IPS-NIHi7 (cell line): ENCODE measurements around the gene ITFG2.
"Not testable (repeated sequence)": the region's sequence is repeated elsewhere in the genome, so short reads cannot be mapped to it uniquely, and the experiment has no call there.

Experiments
- DNase-seq: peaks from one replicate; pipeline ENCODE4 v3.0.0; 2012; ENCODE audit warnings: mixed read lengths; ENCODE audit errors: extremely low spot score

Gene ITFG2

GRCh38 chr12:2862876-2863275 is 50.4 kb downstream of the ITFG2 start:
- no peak for DNase-seq

- not testable (repeated sequence) for DNase-seq
These were observed 50.9 kb downstream of the ITFG2 start for GRCh38 chr12:2863402-2863801.

DNA sequence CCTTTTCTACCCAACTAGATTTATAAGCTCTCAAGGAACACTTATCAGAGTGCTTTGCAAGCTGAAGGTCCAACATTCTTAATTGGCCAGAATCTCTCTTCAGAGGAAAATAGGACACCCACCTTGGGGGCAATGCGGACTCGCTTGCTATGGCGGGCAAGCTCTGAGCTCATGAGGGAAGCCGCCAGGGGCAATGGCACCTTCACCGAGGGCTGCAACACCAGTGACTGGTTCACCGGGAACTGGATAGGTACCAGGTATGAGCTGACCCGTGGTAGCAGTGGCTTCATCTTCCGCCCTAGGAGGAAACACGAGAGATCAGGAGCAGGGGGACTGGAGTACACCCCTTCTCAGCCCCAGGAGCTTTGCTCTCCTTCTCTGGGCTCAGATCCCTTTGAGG is 51.7 kb downstream of the ITFG2 start:
- DNase-seq: no peak

DNA sequence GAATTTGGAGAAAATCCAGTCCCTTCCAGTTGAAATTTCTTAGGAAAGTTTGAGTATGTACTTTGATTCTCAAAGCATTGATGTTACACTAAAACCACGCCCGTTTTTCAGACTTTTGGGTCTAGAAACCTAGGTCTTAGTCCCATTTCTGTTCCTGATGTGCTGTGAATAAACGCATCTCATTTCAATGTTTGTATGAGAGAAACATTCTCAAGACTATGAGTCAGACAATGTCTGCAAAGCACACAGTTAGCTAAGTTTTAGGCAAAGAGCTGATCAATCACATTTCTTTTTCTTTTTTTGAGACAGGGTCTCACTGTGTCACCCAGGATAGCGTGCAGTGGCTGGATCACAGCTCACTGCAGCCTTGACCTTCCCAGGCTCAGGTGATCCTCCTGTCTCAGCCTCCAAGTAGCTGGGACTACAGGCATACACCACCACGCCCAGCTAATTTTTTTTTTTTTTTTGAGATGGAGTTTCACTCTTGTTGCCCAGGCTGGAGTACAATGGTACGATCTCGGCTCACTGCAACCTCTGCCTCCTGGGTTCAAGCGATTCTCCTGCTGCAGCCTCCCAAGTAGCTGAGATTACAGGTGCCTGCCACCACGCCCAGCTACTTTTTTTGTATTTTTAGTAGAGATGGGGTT is 56.6 kb downstream of the ITFG2 start:
- not testable (repeated sequence) for DNase-seq
